ENCODE results near the gene LY6G5B. TPM values are rescaled to one million over a fixed set of nuclear protein-coding genes. Genes with fewer than 3 reads are reported as not detected.

LY6G5B gene
- total RNA-seq, 1 donor from 2014 or later = 33.1 TPM

- no peaks in the 10 kb centered on the region for H3K9me3 Mint-ChIP-seq
- POLR2A ChIA-PET = interaction anchor here (0.5 to 6.2 kb wide), 9 partner anchors 13 to 306 kb away, joined by 3 to 188 read pairs (median 4); partner anchors contain the start of genes ABHD16A, APOM, BAG6 and DXO
- intact Hi-C loops (cut with micrococcal nuclease) = loop anchor here (1.0 to 10.0 kb wide), 4 partner anchors 196 to 508 kb away; partner anchors contain the start of genes AGPAT1, ATF6B, EHMT2 and NEU1
- H3K27ac Mint-ChIP-seq = peak overlapping the region; percentile 95
- CTCF ChIA-PET = no interaction called here
- H3K27me3 Mint-ChIP-seq = no peaks in the 10 kb centered on the region
- no peak for TF ChIP-seq CTCF (IDR thresholded peaks at IDR 0.05)
- peaks cover 89% of the 10 kb centered on the region for H3K36me3 Mint-ChIP-seq (ENCODE audit: low read depth)
- H3K4me1 Mint-ChIP-seq = peaks cover 55% of the 10 kb centered on the region
- ATAC-seq (ENCODE audit: low read depth) (no peak), DNase-seq (no peak)
- H3K4me3 Mint-ChIP-seq = peak overlapping the region; percentile 96
Measured at GRCh38 chr6:31666337-31666965, 3.3 kb upstream of the LY6G5B start.

- H3K4me3 Mint-ChIP-seq = no peak overlapping the region
- no peaks in the 10 kb centered on the region for H3K9me3 Mint-ChIP-seq
- ATAC-seq (ENCODE audit: low read depth) (peak; percentile 20), DNase-seq (no peak)
- H3K27ac Mint-ChIP-seq = peak overlapping the region; percentile 27
- CTCF ChIA-PET = interaction anchor here (0.8 kb wide), 1 partner anchor 277 kb away, joined by 3 read pairs; no protein-coding TSS in a partner anchor
- H3K4me1 Mint-ChIP-seq = peaks cover 26% of the 10 kb centered on the region
- no peaks in the 10 kb centered on the region for H3K27me3 Mint-ChIP-seq
- POLR2A ChIA-PET = interaction anchor here (0.6 to 1.0 kb wide), 3 partner anchors 13 to 135 kb away, joined by 3 read pairs; no protein-coding TSS in a partner anchor
- peaks cover 26% of the 10 kb centered on the region for H3K36me3 Mint-ChIP-seq (ENCODE audit: low read depth)
- TF ChIP-seq CTCF (IDR thresholded peaks at IDR 0.05) = no peak
- intact Hi-C loops (cut with micrococcal nuclease) = no loop called here
Measured at GRCh38 chr6:31676322-31676903, 6.6 kb downstream of the LY6G5B start.

- TF ChIP-seq CTCF (IDR thresholded peaks at IDR 0.05) = no peak
- H3K27ac Mint-ChIP-seq = no peak overlapping the region
- peaks cover 31% of the 10 kb centered on the region for H3K4me1 Mint-ChIP-seq
- H3K9me3 Mint-ChIP-seq = no peaks in the 10 kb centered on the region
- ChIA-PET POLR2A (interaction anchor here (1.0 kb wide), 1 partner anchor 61 kb away, joined by 3 read pairs; no protein-coding TSS in a partner anchor), CTCF (no interaction called here)
- intact Hi-C loops (cut with micrococcal nuclease) = no loop called here
- ATAC-seq (ENCODE audit: low read depth) (no peak), DNase-seq (no peak)
- H3K4me3 Mint-ChIP-seq = no peak overlapping the region
- no peaks in the 10 kb centered on the region for H3K27me3 Mint-ChIP-seq
- H3K36me3 Mint-ChIP-seq (ENCODE audit: low read depth) = peaks cover 22% of the 10 kb centered on the region
Measured at GRCh38 chr6:31676904-31677303, 7.1 kb downstream of the LY6G5B start.

- ATAC-seq (ENCODE audit: low read depth) (no peak), DNase-seq (no peak)
- H3K27me3 Mint-ChIP-seq = no peaks in the 10 kb centered on the region
- ChIA-PET CTCF (interaction anchor here (0.9 kb wide), 1 partner anchor 92 kb away, joined by 3 read pairs; no protein-coding TSS in a partner anchor), POLR2A (interaction anchor here (1.0 kb wide), 1 partner anchor 13 kb away, joined by 3 read pairs; the partner anchor contains the start of gene GPANK1)
- H3K27ac Mint-ChIP-seq = no peak overlapping the region
- peaks cover 36% of the 10 kb centered on the region for H3K4me1 Mint-ChIP-seq
- peaks cover 11% of the 10 kb centered on the region for H3K36me3 Mint-ChIP-seq (ENCODE audit: low read depth)
- H3K9me3 Mint-ChIP-seq = no peaks in the 10 kb centered on the region
- intact Hi-C loops (cut with micrococcal nuclease) = no loop called here
- TF ChIP-seq CTCF (IDR thresholded peaks at IDR 0.05) = no peak
- no peak overlapping the region for H3K4me3 Mint-ChIP-seq
Measured at GRCh38 chr6:31677955-31678354, 8.2 kb downstream of the LY6G5B start.

Data from activated B cell treated with CpG ODN at 0.5 μM for 24 hours (primary cell).